K562 (cell line): ENCODE measurements around the gene UBXN4.

ENCODE experiments used
- FOSL1 ChIP-seq: fragments of 200-800 bp; sonication (Bioruptor generic); conservative IDR thresholded peaks from 2 replicates; pipeline ENCODE4 v1.6.1; 2016; ENCODE audit warnings: missing genetic modification characterization, missing compliant biosample characterization
- POLR2A ChIP-seq: fragments of 450-650 bp; conservative IDR thresholded peaks from 2 replicates; pipeline ENCODE4 v1.6.1; 2016
- USF1 ChIP-seq: sonication (generic); formaldehyde crosslinking; IDR thresholded peaks from 2 replicates; pipeline ENCODE4 v1.9.0; 2022; ENCODE audit warnings: mild to moderate bottlenecking, missing genetic modification reagents
- ZBTB49 ChIP-seq: sonication (generic); formaldehyde crosslinking; IDR thresholded peaks from 2 replicates; pipeline ENCODE4 v1.8.0; 2022; ENCODE audit warnings: missing genetic modification reagents, mild to moderate bottlenecking, borderline replicate concordance
- ZNF311 ChIP-seq: fragments of 250-450 bp; sonication (Bioruptor Pico); IDR thresholded peaks from 2 replicates; pipeline ENCODE4 v1.4.0; 2020; ENCODE audit warnings: mild to moderate bottlenecking, moderate library complexity

GRCh38 chr2:135803278-135803677, 61.6 kb downstream of the UBXN4 start:
- TF ChIP-seq POLR2A = no peak
- TF ChIP-seq USF1 (CRISPR knock-in tag) = no peak
- TF ChIP-seq ZNF311 (CRISPR knock-in tag) = no peak
- TF ChIP-seq FOSL1 = no peak
- no peak for TF ChIP-seq ZBTB49 (CRISPR knock-in tag)
